Lower leg skin (tissue), 3 donors: ENCODE data around the gene CDH22.

Experiments used
- POLR2A ChIP-seq, 2 donors: fragments of 450-650 bp; IDR thresholded peaks; one replicate each; pipeline ENCODE4 v1.6.1; 2016 to 2017; ENCODE audit warnings: antibody characterized with exemption in 2 of 2, mild to moderate bottlenecking in 1 of 2, moderate library complexity in 1 of 2
- TF ChIP-seq, protein P1 (sequence below), 3 donors: fragments of 450-650 bp; IDR thresholded peaks; one replicate each; pipeline ENCODE4 v1.5.1; 2016; ENCODE audit warnings: antibody characterized with exemption in 3 of 3, mild to moderate bottlenecking in 3 of 3, moderate library complexity in 2 of 3

- TF ChIP-seq, protein P1, sequence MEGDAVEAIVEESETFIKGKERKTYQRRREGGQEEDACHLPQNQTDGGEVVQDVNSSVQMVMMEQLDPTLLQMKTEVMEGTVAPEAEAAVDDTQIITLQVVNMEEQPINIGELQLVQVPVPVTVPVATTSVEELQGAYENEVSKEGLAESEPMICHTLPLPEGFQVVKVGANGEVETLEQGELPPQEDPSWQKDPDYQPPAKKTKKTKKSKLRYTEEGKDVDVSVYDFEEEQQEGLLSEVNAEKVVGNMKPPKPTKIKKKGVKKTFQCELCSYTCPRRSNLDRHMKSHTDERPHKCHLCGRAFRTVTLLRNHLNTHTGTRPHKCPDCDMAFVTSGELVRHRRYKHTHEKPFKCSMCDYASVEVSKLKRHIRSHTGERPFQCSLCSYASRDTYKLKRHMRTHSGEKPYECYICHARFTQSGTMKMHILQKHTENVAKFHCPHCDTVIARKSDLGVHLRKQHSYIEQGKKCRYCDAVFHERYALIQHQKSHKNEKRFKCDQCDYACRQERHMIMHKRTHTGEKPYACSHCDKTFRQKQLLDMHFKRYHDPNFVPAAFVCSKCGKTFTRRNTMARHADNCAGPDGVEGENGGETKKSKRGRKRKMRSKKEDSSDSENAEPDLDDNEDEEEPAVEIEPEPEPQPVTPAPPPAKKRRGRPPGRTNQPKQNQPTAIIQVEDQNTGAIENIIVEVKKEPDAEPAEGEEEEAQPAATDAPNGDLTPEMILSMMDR (IDR thresholded peaks at IDR 0.05): no peak
- TF ChIP-seq POLR2A (IDR thresholded peaks at IDR 0.05): no peak
Observed at GRCh38 chr20:46212876-46213275, 95.4 kb downstream of the CDH22 start.
